K562 (cell line): ENCODE data around the gene EIF2AK2. TPM values are rescaled to one million over a fixed set of nuclear protein-coding genes. Genes with fewer than 3 reads are reported as not detected.

Experiments
- CBFA2T3 ChIP-seq: fragments of 450-650 bp; IDR thresholded peaks from 2 replicates; pipeline ENCODE4 v1.6.1; 2017
- CC2D1A ChIP-seq: fragments of 450-650 bp; IDR thresholded peaks from 2 replicates; pipeline ENCODE4 v1.6.1; 2017; ENCODE audit warnings: mild to moderate bottlenecking
- FOSL1 ChIP-seq: fragments of 200-800 bp; sonication (Bioruptor generic); conservative IDR thresholded peaks from 2 replicates; pipeline ENCODE4 v1.6.1; 2016; ENCODE audit warnings: missing genetic modification characterization, missing compliant biosample characterization
- FOXA1 ChIP-seq: fragments of 450-650 bp; IDR thresholded peaks from 2 replicates; pipeline ENCODE4 v1.6.1; 2016; ENCODE audit warnings: mild to moderate bottlenecking, borderline replicate concordance
- FOXM1 ChIP-seq, 2 experiments: fragments of 450-650 bp in 1 of 2; sonication (generic) in 1 of 2; formaldehyde crosslinking in 1 of 2; IDR thresholded peaks; 2 replicates each; pipeline versions ENCODE4 v1.6.1 to v1.9.0; 2017 to 2022; ENCODE audit warnings: low read depth in 2 of 2, mild to moderate bottlenecking in 2 of 2, missing genetic modification reagents in 1 of 2, moderate library complexity in 1 of 2
- GTF2A2 ChIP-seq: IDR thresholded peaks from 2 replicates; pipeline ENCODE4 v1.6.1; 2016; ENCODE audit warnings: mild to moderate bottlenecking, missing genetic modification characterization, missing compliant biosample characterization
- HOMEZ ChIP-seq: fragments of 250-450 bp; sonication (Bioruptor Pico); IDR thresholded peaks from 2 replicates; pipeline ENCODE4 v1.4.0; 2020; ENCODE audit warnings: mild to moderate bottlenecking, moderate library complexity
- JUN ChIP-seq, 2 experiments: sonication (generic) in 1 of 2; formaldehyde crosslinking in 1 of 2; IDR thresholded peaks; 2 replicates each; pipeline versions ENCODE4 v1.6.1 to v1.8.0; 2012 to 2022; ENCODE audit warnings: borderline replicate concordance in 2 of 2, mild to moderate bottlenecking in 2 of 2, improper control_type of control experiment in 1 of 2, low read depth in 1 of 2, low read length in 1 of 2, missing genetic modification reagents in 1 of 2
- JUNB ChIP-seq: fragments of 450-650 bp; formaldehyde crosslinking; conservative IDR thresholded peaks from 2 replicates; pipeline ENCODE4 v1.4.0; 2020; ENCODE audit warnings: mild to moderate bottlenecking
- KHSRP ChIP-seq: fragments of 450-650 bp; IDR thresholded peaks from 2 replicates; pipeline ENCODE4 v1.6.1; 2017
- LARP7 ChIP-seq: fragments of 450-650 bp; IDR thresholded peaks from 2 replicates; pipeline ENCODE4 v1.6.1; 2016
- MAZ ChIP-seq, 2 experiments: fragments of 450-650 bp in 1 of 2; sonication (generic) in 1 of 2; formaldehyde crosslinking; IDR thresholded peaks in 1 of 2; conservative IDR thresholded peaks in 1 of 2; 2 replicates each; pipeline versions ENCODE4 v1.4.0 to v1.5.0; 2020; ENCODE audit warnings: mild to moderate bottlenecking in 1 of 2, missing genetic modification reagents in 1 of 2
- NFE2L1 ChIP-seq: fragments of 450-650 bp; IDR thresholded peaks from 2 replicates; pipeline ENCODE4 v1.6.1; 2016; ENCODE audit warnings: missing genetic modification characterization, low read depth, mild to moderate bottlenecking, missing compliant biosample characterization, moderate library complexity, borderline replicate concordance
- NR4A1 ChIP-seq, 2 experiments: fragments of 250-450 bp in 1 of 2; fragments of 450-650 bp in 1 of 2; sonication (Bioruptor Pico) in 1 of 2; IDR thresholded peaks; 2 replicates each; pipeline versions ENCODE4 v1.4.0 to v1.6.1; 2016 to 2020; ENCODE audit warnings: mild to moderate bottlenecking in 2 of 2, missing compliant biosample characterization in 1 of 2, missing genetic modification characterization in 1 of 2, moderate library complexity in 1 of 2
- PCBP1 ChIP-seq: fragments of 200-400 bp; formaldehyde crosslinking; IDR thresholded peaks from 2 replicates; pipeline ENCODE4 v1.6.1; 2018; ENCODE audit warnings: mild to moderate bottlenecking, low read depth, low read length; ENCODE audit not compliant: poor library complexity, severe bottlenecking
- POLR2AphosphoS5 ChIP-seq: IDR thresholded peaks from 2 replicates; pipeline ENCODE4 v1.6.1; 2011; ENCODE audit warnings: mild to moderate bottlenecking, low read depth, low read length, moderate library complexity; ENCODE audit not compliant: control insufficient read depth, insufficient read depth
- PRMT5 ChIP-seq: sonication (generic); formaldehyde crosslinking; IDR thresholded peaks from 2 replicates; pipeline ENCODE4 v1.5.0; 2020; ENCODE audit warnings: missing genetic modification reagents
- RBBP5 ChIP-seq: fragments of 200-600 bp; sonication (generic); IDR thresholded peaks from 2 replicates; pipeline ENCODE4 v1.6.1; 2012; ENCODE audit warnings: borderline replicate concordance, mild to moderate bottlenecking, low read length, control low read depth, inconsistent platforms; ENCODE audit not compliant: insufficient read depth, poor library complexity, severe bottlenecking
- RHOXF2B ChIP-seq: fragments of 250-450 bp; sonication (Bioruptor Pico); conservative IDR thresholded peaks from 2 replicates; pipeline ENCODE4 v1.5.1; 2021
- SMARCA4 ChIP-seq: fragments of 450-650 bp; IDR thresholded peaks from 2 replicates; pipeline ENCODE4 v1.6.1; 2016
- TAF1 ChIP-seq: IDR thresholded peaks from 2 replicates; pipeline ENCODE4 v1.6.1; 2011; ENCODE audit warnings: mild to moderate bottlenecking, low read length, moderate library complexity; ENCODE audit not compliant: insufficient read depth, control insufficient read depth, severe bottlenecking; ENCODE audit errors: extremely low read depth
- VEZF1 ChIP-seq: fragments of 200-800 bp; sonication (Bioruptor generic); IDR thresholded peaks from 2 replicates; pipeline ENCODE4 v1.6.1; 2017; ENCODE audit warnings: missing genetic modification characterization, missing compliant biosample characterization
- ZBTB7A ChIP-seq: IDR thresholded peaks from 2 replicates; pipeline ENCODE4 v1.6.1; 2011; ENCODE audit warnings: low read depth, mild to moderate bottlenecking, low read length, moderate library complexity, borderline replicate concordance; ENCODE audit not compliant: control insufficient read depth
- ZNF134 ChIP-seq: fragments of 250-450 bp; sonication (Bioruptor Pico); conservative IDR thresholded peaks from 2 replicates; pipeline ENCODE4 v1.4.0; 2020
- ZNF778 ChIP-seq: fragments of 450-650 bp; formaldehyde crosslinking; IDR thresholded peaks from 2 replicates; pipeline ENCODE4 v1.4.0; 2020; ENCODE audit warnings: mild to moderate bottlenecking, moderate library complexity
- polyA plus RNA-seq, 8 experiments: library from polyadenylated mRNA; depleted of rRNA in 4 of 8; stranded (reverse) in 5 of 8; unstranded in 3 of 8; fragments of >200 nt; fragmentation: Nextera tagmentation in 2 of 8; fragmentation: Illumina TruSeq in 1 of 8; extraction: Ambion mirVana in 2 of 8; extraction: Trizol in 1 of 8; gene quantifications; 2 replicates each; pipeline versions ENCODE4 v1.2.1 to v1.2.3, GENCODE V29; 2011 to 2014; ENCODE audit warnings: inconsistent platforms in 1 of 8, missing spikeins in 1 of 8
- total RNA-seq, 7 experiments: library from RNA; depleted of rRNA in 6 of 7; stranded (reverse); fragments of >200 nt in 6 of 7; fragmentation: Illumina TruSeq in 2 of 7; extraction: Trizol in 2 of 7; gene quantifications; 2 replicates each; pipeline versions ENCODE4 v1.2.1 to v1.2.3, GENCODE V29; 2011 to 2021; ENCODE audit warnings: low replicate concordance in 1 of 7

The EIF2AK2 gene
- total and polyA plus RNA-seq, 9 of the 15 experiments (the other 6 are each of a cell fraction or from before 2014, with no cell fraction given), result 3.8 to 19.5 (median 13.3) TPM

- no peak for TF ChIP-seq HOMEZ
- TF ChIP-seq MAZ (CRISPR knock-in tag; conservative IDR thresholded peaks at IDR 0.05 in 1 of 2, IDR thresholded peaks at IDR 0.05 in 1 of 2), result peak in 1 of 2 experiments; percentile 70; a peak in 2 of 4 replicates
- TF ChIP-seq NFE2L1 (tag), result no peak
- peak; percentile 48; the same call in 1 of the 2 replicates for TF ChIP-seq POLR2AphosphoS5
- no peak for TF ChIP-seq CC2D1A
- TF ChIP-seq SMARCA4, result no peak
- peak; percentile 46 for TF ChIP-seq TAF1
- no peak for TF ChIP-seq JUN (IDR thresholded peaks at IDR 0.05; ENCODE audit: borderline replicate concordance, low read depth, low read length)
- TF ChIP-seq JUN (CRISPR knock-in tag; IDR thresholded peaks at IDR 0.05; ENCODE audit: borderline replicate concordance), result 0 out of 2 replicates have a peak, but pooled peaks have one; percentile 34
- TF ChIP-seq JUNB (CRISPR knock-in tag), result no peak
- no peak for TF ChIP-seq FOXM1 (IDR thresholded peaks at IDR 0.05; ENCODE audit: low read depth)
- TF ChIP-seq FOXM1 (CRISPR knock-in tag; IDR thresholded peaks at IDR 0.05; ENCODE audit: low read depth), result no peak
- no peak for TF ChIP-seq ZNF134 (CRISPR knock-in tag)
- TF ChIP-seq PRMT5, result no peak
- no peak for TF ChIP-seq CBFA2T3
- TF ChIP-seq VEZF1 (CRISPR knock-in tag), result peak; percentile 48
- TF ChIP-seq ZNF778, result no peak
- peak; percentile 68 for TF ChIP-seq RBBP5
- TF ChIP-seq FOXA1, result no peak
- TF ChIP-seq KHSRP, result no peak
- peak; percentile 33; the same call in 1 of the 2 replicates for TF ChIP-seq ZBTB7A
- TF ChIP-seq RHOXF2B (CRISPR knock-in tag), result no peak
- no peak for TF ChIP-seq GTF2A2 (tag)
- no peak for TF ChIP-seq LARP7
- TF ChIP-seq PCBP1, result no peak
- no peak for TF ChIP-seq FOSL1
- TF ChIP-seq NR4A1 (CRISPR knock-in tag; IDR thresholded peaks at IDR 0.05), result no peak
- TF ChIP-seq NR4A1 (tag; IDR thresholded peaks at IDR 0.05), result no peak
These were observed at the start of gene EIF2AK2 (continued) for GRCh38 chr2:37156857-37157714.
